OCI-LY7 (cell line): ENCODE measurements around the gene MRPL10. TPM values are rescaled to one million over a fixed set of nuclear protein-coding genes. Genes with fewer than 3 reads are reported as not detected.

ENCODE experiments used
- BruUV-seq: library from RNA; stranded (reverse); fragments of 400-500 nt; replicated peaks from 2 replicates; lab custom pipeline; 2021; lab: Mats Ljungman, UMichigan
- CTCF ChIA-PET: fragments of 300-600 bp; sonication (Branson Sonifier 250); formaldehyde crosslinking; loops from one replicate; lab custom pipeline; 2022; ENCODE audit warnings: antibody characterized with exemption; ENCODE audit not compliant: unreplicated experiment; lab: Charles Lee
- POLR2A ChIA-PET: fragments of 300-600 bp; sonication (Branson Sonifier 250); formaldehyde crosslinking; loops from one replicate; lab custom pipeline; 2022; ENCODE audit warnings: antibody characterized with exemption; lab: Charles Lee
- DNase-seq: peaks from one replicate; pipeline ENCODE4 v3.0.0-alpha.2; 2015; ENCODE audit warnings: low spot score
- H2AFZ ChIP-seq: fragments of 200-600 bp; sonication (generic), shearing (Covaris generic); 2 replicates; pipeline ENCODE4 v1.6.1; 2014; ENCODE audit warnings: mild to moderate bottlenecking, antibody characterized with exemption, low read length, moderate library complexity
- H3K27ac ChIP-seq: fragments of 200-600 bp; sonication (generic); 2 replicates; pipeline ENCODE4 v1.5.1; 2014; ENCODE audit warnings: mixed run types, low read depth, mild to moderate bottlenecking, moderate library complexity, low read length, inconsistent platforms; ENCODE audit not compliant: poor library complexity, severe bottlenecking
- H3K36me3 ChIP-seq: fragments of 200-600 bp; sonication (generic); 2 replicates; pipeline ENCODE4 v1.6.1; 2014; ENCODE audit warnings: mild to moderate bottlenecking, antibody characterized with exemption, low read length, moderate library complexity, mixed read lengths; ENCODE audit not compliant: insufficient read depth
- H3K4me1 ChIP-seq: fragments of 200-600 bp; sonication (generic); 2 replicates; pipeline ENCODE4 v1.5.1; 2014; ENCODE audit warnings: mild to moderate bottlenecking, low read length; ENCODE audit not compliant: insufficient read depth, poor library complexity, severe bottlenecking
- H3K4me2 ChIP-seq: fragments of 200-600 bp; sonication (generic); 2 replicates; pipeline ENCODE4 v1.6.1; 2014; ENCODE audit warnings: mild to moderate bottlenecking, low read length
- H3K4me3 ChIP-seq: fragments of 200-600 bp; sonication (generic); 2 replicates; pipeline ENCODE4 v1.5.1; 2014; ENCODE audit warnings: mild to moderate bottlenecking, low read depth, low read length; ENCODE audit not compliant: poor library complexity, severe bottlenecking
- H3K79me2 ChIP-seq: fragments of 200-600 bp; sonication (generic); 2 replicates; pipeline ENCODE4 v1.6.1; 2016; ENCODE audit warnings: low read depth, mild to moderate bottlenecking, low read length, moderate library complexity, mixed read lengths; ENCODE audit not compliant: insufficient read depth
- H3K9me2 ChIP-seq: fragments of 200-600 bp; sonication (generic); 2 replicates; pipeline ENCODE4 v1.6.1; 2016; ENCODE audit warnings: mild to moderate bottlenecking, low read length, mixed read lengths; ENCODE audit not compliant: insufficient read depth
- H3K9me3 ChIP-seq: fragments of 200-600 bp; sonication (generic); 2 replicates; pipeline ENCODE4 v1.6.1; 2014; ENCODE audit warnings: mild to moderate bottlenecking, mixed run types, low read length, mixed read lengths
- H4K20me1 ChIP-seq: fragments of 200-600 bp; sonication (generic); 2 replicates; pipeline ENCODE4 v1.6.1; 2014; ENCODE audit warnings: mild to moderate bottlenecking, antibody characterized with exemption, low read length, moderate library complexity, mixed read lengths; ENCODE audit not compliant: insufficient read depth
- CTCF ChIP-seq: fragments of 200-600 bp; sonication (generic); conservative IDR thresholded peaks from 2 replicates; pipeline ENCODE4 v1.5.1; 2014; ENCODE audit warnings: mild to moderate bottlenecking, antibody characterized with exemption, low read length, moderate library complexity, mixed read lengths
- EZH2phosphoT487 ChIP-seq: fragments of 200-600 bp; sonication (generic); IDR thresholded peaks from 2 replicates; pipeline ENCODE4 v1.6.1; 2018; ENCODE audit warnings: low read depth, borderline replicate concordance, mild to moderate bottlenecking, mixed run types, antibody characterized with exemption, low read length, moderate library complexity, mixed read lengths
- intact Hi-C: fragments of 100-400 bp; cut with micrococcal nuclease; formaldehyde crosslinking; loops from one replicate; pipeline ENCODE4 v1.10.0; 2022; ENCODE audit not compliant: unreplicated experiment
- total RNA-seq, 2 experiments: library from RNA; depleted of rRNA in 1 of 2; stranded (reverse); fragments of >200 nt in 1 of 2; shearing (Covaris generic) in 1 of 2; gene quantifications; 2 replicates each; pipeline ENCODE4 v1.2.3, GENCODE V29; 2014 to 2022

MRPL10 gene
- total RNA-seq, 2 experiments from 2014 or later, result 50.8 to 56.7 TPM

- no peaks in the 10 kb centered on the region for H4K20me1 ChIP-seq
- H3K27ac ChIP-seq, result no peak overlapping the region
- TF ChIP-seq EZH2phosphoT487 (no peak), CTCF (no peak)
- intact Hi-C loops, result no loop called here
- no peaks in the 10 kb centered on the region for H3K9me2 ChIP-seq
- H3K36me3 ChIP-seq, result no peaks in the 10 kb centered on the region
- no peak overlapping the region for H3K4me3 ChIP-seq
- no peak for DNase-seq
- H3K4me1 ChIP-seq, result no peaks in the 10 kb centered on the region
- POLR2A ChIA-PET, result no interaction called here
- H3K4me2 ChIP-seq, result no peak overlapping the region
- H2AFZ ChIP-seq, result no peak overlapping the region
- H3K9me3 ChIP-seq, result no peaks in the 10 kb centered on the region
- H3K79me2 ChIP-seq, result no peaks in the 10 kb centered on the region
- no TSS peak for BruUV-seq
- CTCF ChIA-PET, result no interaction called here
These were observed 47.8 kb upstream of the MRPL10 start for GRCh38 chr17:47879028-47879585.

- Histone ChIP-seq H3K4me3 (no peak overlapping the region), H3K9me2 (no peaks in the 10 kb centered on the region), H3K36me3 (no peaks in the 10 kb centered on the region), H3K9me3 (no peaks in the 10 kb centered on the region), H2AFZ (no peak overlapping the region), H3K27ac (no peak overlapping the region), H4K20me1 (no peaks in the 10 kb centered on the region), H3K4me1 (no peaks in the 10 kb centered on the region), H3K4me2 (no peak overlapping the region), H3K79me2 (no peaks in the 10 kb centered on the region)
- intact Hi-C loops, result no loop called here
- CTCF ChIA-PET, result no interaction called here
- POLR2A ChIA-PET, result interaction anchor here (0.6 kb wide), 1 partner anchor 14 kb away, joined by 3 read pairs; no protein-coding TSS in a partner anchor
- TF ChIP-seq EZH2phosphoT487 (no peak), CTCF (no peak)
- no peak for DNase-seq
- BruUV-seq, result no TSS peak
These were observed 47.1 kb upstream of the MRPL10 start for GRCh38 chr17:47878203-47879027.
